Panc1 (cell line): ENCODE measurements around the gene RUNX1. TPM values are rescaled to one million over a fixed set of nuclear protein-coding genes. Genes with fewer than 3 reads are reported as not detected.
A peak's percentile ranks its signal among the peaks of the same experiment; 100 is the strongest.

Experiments
- ATAC-seq: fragments of 200-7000 bp; cut with Tn5 transposase; 2 replicates; pipeline ENCODE4 v1.9.1; 2020; ENCODE audit warnings: mild to moderate bottlenecking, moderate library complexity
- BruUV-seq: library from RNA; stranded (reverse); fragments of 400-500 nt; replicated peaks from 2 replicates; lab custom pipeline; 2021; lab: Mats Ljungman, UMichigan
- CTCF ChIA-PET: fragments of 300-600 bp; sonication (Branson Sonifier 250); formaldehyde crosslinking; loops from one replicate; lab custom pipeline; 2022; ENCODE audit warnings: antibody characterized with exemption; lab: Charles Lee
- POLR2A ChIA-PET: fragments of 300-600 bp; sonication (Branson Sonifier 250); formaldehyde crosslinking; loops from one replicate; lab custom pipeline; 2022; ENCODE audit warnings: antibody characterized with exemption; lab: Charles Lee
- DNase-seq: peaks from one replicate; pipeline ENCODE4 v3.0.0-alpha.2; 2010; ENCODE audit warnings: low read depth, low spot score
- H3K27ac ChIP-seq: 2 replicates; pipeline ENCODE4 v1.5.1; 2011; ENCODE audit warnings: mild to moderate bottlenecking, low read length, inconsistent platforms
- H3K27me3 ChIP-seq: fragments of 200-500 bp; sonication (Bioruptor generic); 2 replicates; pipeline ENCODE4 v1.6.0; 2014; ENCODE audit warnings: low read length, inconsistent platforms; ENCODE audit not compliant: control insufficient read depth, insufficient read depth
- H3K36me3 ChIP-seq: fragments of 200-500 bp; sonication (Bioruptor generic); 2 replicates; pipeline ENCODE4 v1.5.1; 2014; ENCODE audit warnings: inconsistent platforms, mild to moderate bottlenecking, low read length, moderate library complexity; ENCODE audit not compliant: control insufficient read depth, insufficient read depth
- H3K4me1 ChIP-seq: 2 replicates; pipeline ENCODE4 v1.5.1; 2011; ENCODE audit warnings: inconsistent platforms, mild to moderate bottlenecking, low read length, moderate library complexity; ENCODE audit not compliant: control insufficient read depth, insufficient read depth
- H3K4me3 ChIP-seq, 2 experiments: 2 replicates each; pipeline ENCODE4 v1.5.1; 2011 to 2012; ENCODE audit warnings: low read depth in 2 of 2, low read length in 2 of 2, mild to moderate bottlenecking in 2 of 2, inconsistent platforms in 1 of 2, moderate library complexity in 1 of 2
- H3K9me3 ChIP-seq: fragments of 200-500 bp; sonication (Bioruptor generic); 2 replicates; pipeline ENCODE4 v1.5.1; 2014; ENCODE audit warnings: low read depth, mild to moderate bottlenecking, inconsistent platforms, low read length, moderate library complexity; ENCODE audit not compliant: control insufficient read depth, insufficient read depth
- CTCF ChIP-seq: fragments of 450-650 bp; IDR thresholded peaks from 2 replicates; pipeline ENCODE4 v1.5.1; 2017; ENCODE audit warnings: mild to moderate bottlenecking
- POLR2AphosphoS5 ChIP-seq: IDR thresholded peaks from 2 replicates; pipeline ENCODE4 v1.6.1; 2012; ENCODE audit warnings: mild to moderate bottlenecking, low read depth, low read length, moderate library complexity
- REST ChIP-seq, 2 experiments: IDR thresholded peaks; 2 replicates each; pipeline ENCODE4 v1.6.1; 2011 to 2012; ENCODE audit warnings: low read depth in 2 of 2, control low read depth in 1 of 2, low read length in 1 of 2, mild to moderate bottlenecking in 1 of 2, moderate library complexity in 1 of 2; ENCODE audit not compliant: insufficient read depth in 1 of 2
- SIN3A ChIP-seq: IDR thresholded peaks from 2 replicates; pipeline ENCODE4 v1.6.1; 2012; ENCODE audit warnings: low read depth, mild to moderate bottlenecking, low read length, moderate library complexity, borderline replicate concordance; ENCODE audit not compliant: insufficient read depth
- TCF7L2 ChIP-seq: IDR thresholded peaks from 2 replicates; pipeline ENCODE4 v1.6.1; 2011; ENCODE audit warnings: mild to moderate bottlenecking, low read depth, low read length, inconsistent platforms
- in situ Hi-C: cut with HindIII; loops from 2 replicates; pipeline ENCODE4 v1.10.0; 2016; ENCODE audit warnings: low sequenced_read_pairs, low pct_unique_long_range_greater_than_20kb
- intact Hi-C: fragments of 100-400 bp; cut with micrococcal nuclease; formaldehyde crosslinking; loops from one replicate; pipeline ENCODE4 v1.10.0; 2022; ENCODE audit not compliant: unreplicated experiment
- total RNA-seq: library from RNA; stranded (reverse); gene quantifications from one replicate; pipeline ENCODE4 v1.2.1, GENCODE V29; 2021; ENCODE audit not compliant: unreplicated experiment

The RUNX1 gene
- total RNA-seq, 1 experiment from 2014 or later = 22.4 TPM

- intact Hi-C loops (no loop called here), in situ Hi-C loops (no loop called here)
- Histone ChIP-seq H3K27ac (no peak overlapping the region), H3K4me3 (no peak overlapping the region), H3K36me3 (no peaks in the 10 kb centered on the region), H3K9me3 (no peaks in the 10 kb centered on the region), H3K4me1 (no peaks in the 10 kb centered on the region), H3K27me3 (no peaks in the 10 kb centered on the region)
- DNase-seq (no peak), ATAC-seq (peak; percentile 56; the same call in 1 of the 2 replicates)
- ChIA-PET POLR2A (no interaction called here), CTCF (no interaction called here)
- no peak for TF ChIP-seq TCF7L2
- TF ChIP-seq SIN3A = no peak
- TF ChIP-seq POLR2AphosphoS5 = no peak
- TF ChIP-seq REST (IDR thresholded peaks at IDR 0.05; ENCODE audit: insufficient read depth in 1 of 2, low read depth in 2 of 2, low read length in 1 of 2) = no peak
- no peak for TF ChIP-seq CTCF
- no TSS peak for BruUV-seq
Measured at GRCh38 chr21:34965200-34966174, 83.6 kb downstream of the RUNX1 start.

DNA sequence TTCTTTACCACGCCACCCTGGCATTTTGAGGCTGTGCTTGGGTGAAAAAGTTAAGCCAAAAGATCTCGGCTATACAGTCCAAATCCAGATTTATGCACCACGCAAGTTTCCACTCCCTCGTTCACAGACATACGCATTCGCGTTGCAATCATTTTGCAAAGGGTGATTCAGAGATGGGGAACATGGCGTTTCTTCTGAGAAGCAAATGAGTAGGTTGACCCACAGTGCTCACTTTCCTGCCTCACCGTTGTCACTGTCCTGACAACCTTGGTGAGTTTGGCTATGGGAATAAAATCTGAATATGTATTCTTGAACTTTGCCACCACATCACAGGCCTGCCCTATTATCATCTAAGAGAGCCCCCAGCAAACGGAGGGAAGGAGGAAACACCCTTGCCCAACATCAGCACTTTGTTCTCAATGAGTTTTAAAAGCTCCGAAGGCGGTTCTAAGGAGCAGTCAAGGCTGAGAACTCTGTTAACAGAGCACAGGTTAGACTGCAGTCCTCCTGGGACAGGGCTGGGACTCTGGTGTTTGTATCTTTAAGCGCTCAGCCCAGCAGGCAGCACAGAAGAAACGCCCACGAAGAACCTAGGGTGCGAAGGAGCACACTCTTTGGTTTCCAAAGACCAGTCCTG, 86.4 kb downstream of the RUNX1 start:
- no peak for ATAC-seq
- no peaks in the 10 kb centered on the region for H3K4me1 ChIP-seq
- H3K27ac ChIP-seq = no peak overlapping the region
- ChIA-PET POLR2A (interaction anchor here (0.9 kb wide), 1 partner anchor 12 kb away, joined by 6 read pairs; no protein-coding TSS in a partner anchor), CTCF (no interaction called here)
- in situ Hi-C loops = no loop called here
- intact Hi-C loops = no loop called here
- DNase-seq = no peak
- no peak overlapping the region for H3K4me3 ChIP-seq
- TF ChIP-seq TCF7L2 (no peak), POLR2AphosphoS5 (no peak), SIN3A (no peak), CTCF (no peak)
- no peaks in the 10 kb centered on the region for H3K36me3 ChIP-seq
- no peaks in the 10 kb centered on the region for H3K9me3 ChIP-seq
- H3K27me3 ChIP-seq = no peaks in the 10 kb centered on the region
- no TSS peak for BruUV-seq
